NT2/D1 (cell line): ENCODE data around the gene MAT2A.

Source experiments
- DNase-seq: peaks from one replicate; pipeline ENCODE4 v3.0.0-alpha.2; 2011; ENCODE audit warnings: low read depth, low spot score
- H3K27me3 ChIP-seq: 2 replicates; pipeline ENCODE4 v1.6.0; 2011; ENCODE audit warnings: mild to moderate bottlenecking; ENCODE audit not compliant: insufficient read length, insufficient read depth
- H3K36me3 ChIP-seq: 2 replicates; pipeline ENCODE4 v1.6.1; 2011; ENCODE audit warnings: mild to moderate bottlenecking, low read length, mixed read lengths; ENCODE audit not compliant: insufficient read depth, insufficient read length
- H3K4me1 ChIP-seq: 2 replicates; pipeline ENCODE4 v1.5.1; 2011; ENCODE audit not compliant: insufficient read depth, insufficient read length
- H3K4me3 ChIP-seq: 2 replicates; pipeline ENCODE4 v1.5.1; 2011; ENCODE audit warnings: low read depth; ENCODE audit not compliant: insufficient read length
- H3K9ac ChIP-seq: 2 replicates; pipeline ENCODE4 v1.6.0; 2011; ENCODE audit warnings: low read depth; ENCODE audit not compliant: insufficient read length
- H3K9me3 ChIP-seq: 2 replicates; pipeline ENCODE4 v1.5.1; 2011; ENCODE audit warnings: mild to moderate bottlenecking, low read length; ENCODE audit not compliant: insufficient read depth
- SUZ12 ChIP-seq: IDR thresholded peaks from 2 replicates; pipeline ENCODE4 v1.6.1; 2011; ENCODE audit not compliant: insufficient read length, insufficient read depth; ENCODE audit errors: extremely low read depth
- YY1 ChIP-seq: IDR thresholded peaks from 2 replicates; pipeline ENCODE4 v1.6.1; 2011; ENCODE audit not compliant: insufficient read length, insufficient read depth
- ZNF274 ChIP-seq: IDR thresholded peaks from 2 replicates; pipeline ENCODE4 v1.6.1; 2011; ENCODE audit warnings: mild to moderate bottlenecking, low read depth, low read length

The MAT2A gene

GRCh38 chr2:85538507-85539360 lies at the start of gene MAT2A:
Gene MAT2A (plus strand): TSS chr2:85539168. CDS start chr2:85539288, 120 bp downstream.
- DNase-seq = peak; percentile 94
- Histone ChIP-seq H3K36me3 (peaks cover 42% of the 10 kb centered on the region), H3K9ac (peak within 1 kb of the TSS; percentile 99), H3K9me3 (no peaks in the 10 kb centered on the region), H3K27me3 (no peaks in the 10 kb centered on the region), H3K4me1 (peaks cover 2% of the 10 kb centered on the region), H3K4me3 (peak within 1 kb of the TSS; percentile 99)
- TF ChIP-seq YY1 = peak; percentile 71
- TF ChIP-seq ZNF274 = no peak

GRCh38 chr2:85490861-85491755 lies 47.9 kb upstream of the MAT2A start:
- no peaks in the 10 kb centered on the region for H3K36me3 ChIP-seq
- H3K27me3 ChIP-seq = no peaks in the 10 kb centered on the region
- H3K9me3 ChIP-seq = no peaks in the 10 kb centered on the region; the same call in 1 of the 2 replicates
- H3K4me1 ChIP-seq = no peaks in the 10 kb centered on the region
- H3K4me3 ChIP-seq = no peak overlapping the region
- no peak for DNase-seq
- no peak for TF ChIP-seq ZNF274
- TF ChIP-seq YY1 = no peak
- TF ChIP-seq SUZ12 = no peak
- H3K9ac ChIP-seq = no peak overlapping the region

- Histone ChIP-seq H3K9ac (no peak overlapping the region), H3K4me3 (no peak overlapping the region), H3K4me1 (peaks cover 2% of the 10 kb centered on the region), H3K27me3 (no peaks in the 10 kb centered on the region), H3K9me3 (no peaks in the 10 kb centered on the region), H3K36me3 (no peaks in the 10 kb centered on the region)
- DNase-seq = no peak
- TF ChIP-seq YY1 (no peak), ZNF274 (no peak), SUZ12 (no peak)
Measured at GRCh38 chr2:85496436-85496835, 42.5 kb upstream of the MAT2A start.

DNA sequence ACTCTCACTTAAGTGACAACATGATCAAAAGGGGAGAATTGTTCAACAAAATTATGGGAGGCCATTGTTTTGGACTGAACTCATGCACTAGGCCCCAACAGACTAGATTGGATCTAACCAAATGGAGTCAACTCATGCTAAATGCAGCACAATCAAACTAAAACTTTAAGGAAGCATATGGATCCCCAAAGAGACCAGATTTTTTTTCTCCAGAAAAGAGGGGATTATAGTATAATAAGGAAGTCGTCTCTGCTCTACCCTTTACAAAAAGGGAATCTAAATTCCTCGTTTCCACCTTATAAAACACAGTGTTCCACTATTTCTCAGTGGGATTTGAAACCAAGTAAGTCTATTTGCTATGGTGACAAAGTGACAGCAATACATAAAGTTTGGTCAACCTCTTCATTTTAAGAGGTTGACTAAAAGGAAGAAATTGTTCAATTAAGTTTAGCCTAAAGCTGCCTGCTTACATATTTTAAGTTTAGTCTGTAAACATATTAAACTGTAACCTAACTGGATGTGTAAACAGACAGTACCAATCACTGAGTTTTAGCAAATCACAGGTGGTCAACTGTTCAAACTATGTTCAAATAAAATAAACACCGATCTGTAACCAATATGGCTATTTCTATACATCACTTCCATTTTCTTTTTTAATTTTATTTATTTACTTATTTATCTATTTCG lies 40.9 kb upstream of the MAT2A start:
- H3K4me3 ChIP-seq = no peak overlapping the region
- no peaks in the 10 kb centered on the region for H3K36me3 ChIP-seq
- H3K27me3 ChIP-seq = no peaks in the 10 kb centered on the region
- no peak for DNase-seq
- H3K9ac ChIP-seq = no peak overlapping the region
- peaks cover 2% of the 10 kb centered on the region for H3K4me1 ChIP-seq
- TF ChIP-seq SUZ12 (no peak), YY1 (no peak), ZNF274 (no peak)
- no peaks in the 10 kb centered on the region for H3K9me3 ChIP-seq

DNA sequence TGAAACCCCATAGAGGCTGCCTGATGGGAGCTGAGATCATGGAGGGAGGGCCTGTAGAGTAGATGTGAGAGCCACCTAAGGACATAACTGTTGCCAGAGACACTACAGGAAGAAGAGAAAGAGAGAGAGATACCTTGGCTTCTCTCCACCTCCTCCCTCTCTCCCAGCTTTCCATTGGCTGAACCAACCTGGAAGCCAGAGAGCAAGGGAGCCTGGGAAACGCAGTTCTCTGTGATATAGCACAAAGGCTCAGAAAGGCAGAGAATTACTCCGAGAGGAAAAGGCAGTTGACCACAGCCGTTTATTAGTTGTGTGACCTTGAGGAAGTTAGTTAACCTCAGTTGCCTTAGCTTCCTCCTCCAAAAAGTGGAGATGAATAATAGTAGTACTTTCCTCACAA lies 37.7 kb upstream of the MAT2A start:
- no peaks in the 10 kb centered on the region for H3K9me3 ChIP-seq
- no peaks in the 10 kb centered on the region for H3K27me3 ChIP-seq
- H3K36me3 ChIP-seq = no peaks in the 10 kb centered on the region
- TF ChIP-seq SUZ12 = no peak
- no peak for TF ChIP-seq ZNF274
- no peak for TF ChIP-seq YY1
- peaks cover 2% of the 10 kb centered on the region for H3K4me1 ChIP-seq
- H3K9ac ChIP-seq = no peak overlapping the region
- no peak overlapping the region for H3K4me3 ChIP-seq
- no peak for DNase-seq

DNA sequence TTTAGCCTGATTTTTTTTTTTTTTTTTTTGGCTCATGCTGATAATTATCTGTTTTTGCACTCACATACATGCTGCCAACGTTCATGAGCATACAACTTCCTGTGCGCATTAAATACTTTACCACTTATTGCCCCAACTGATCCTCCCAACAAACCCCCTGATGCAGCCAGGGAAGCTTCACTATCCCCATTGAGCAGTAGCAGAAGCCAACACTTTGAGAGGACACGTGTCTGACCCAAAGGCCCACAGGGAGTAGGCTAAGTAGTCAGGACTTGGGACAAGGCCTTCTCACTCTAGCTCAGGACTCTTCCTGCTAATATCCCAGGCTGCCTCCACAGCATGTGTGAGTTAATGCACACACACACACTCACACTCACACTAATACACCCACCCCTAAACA lies 36.2 kb upstream of the MAT2A start:
- H3K9me3 ChIP-seq = no peaks in the 10 kb centered on the region
- DNase-seq = no peak
- no peak overlapping the region for H3K9ac ChIP-seq
- no peaks in the 10 kb centered on the region for H3K27me3 ChIP-seq
- no peaks in the 10 kb centered on the region for H3K36me3 ChIP-seq
- H3K4me3 ChIP-seq = no peak overlapping the region
- TF ChIP-seq SUZ12 = no peak
- no peak for TF ChIP-seq YY1
- no peak for TF ChIP-seq ZNF274
- H3K4me1 ChIP-seq = peaks cover 2% of the 10 kb centered on the region
